GM21447 (cell line): ENCODE measurements around the gene CSAG2.
"Not testable (repeated sequence)": the region's sequence is repeated elsewhere in the genome, so short reads cannot be mapped to it uniquely, and the experiment has no call there.

Experiments used
- ATAC-seq: cut with Tn5 transposase; IDR thresholded peaks from one replicate; pipeline ENCODE4 v1.9.1; 2021; ENCODE audit not compliant: unreplicated experiment

CSAG2 gene, protein sequence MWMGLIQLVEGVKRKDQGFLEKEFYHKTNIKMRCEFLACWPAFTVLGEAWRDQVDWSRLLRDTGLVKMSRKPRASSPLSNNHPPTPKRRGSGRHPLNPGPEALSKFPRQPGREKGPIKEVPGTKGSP

DNA sequence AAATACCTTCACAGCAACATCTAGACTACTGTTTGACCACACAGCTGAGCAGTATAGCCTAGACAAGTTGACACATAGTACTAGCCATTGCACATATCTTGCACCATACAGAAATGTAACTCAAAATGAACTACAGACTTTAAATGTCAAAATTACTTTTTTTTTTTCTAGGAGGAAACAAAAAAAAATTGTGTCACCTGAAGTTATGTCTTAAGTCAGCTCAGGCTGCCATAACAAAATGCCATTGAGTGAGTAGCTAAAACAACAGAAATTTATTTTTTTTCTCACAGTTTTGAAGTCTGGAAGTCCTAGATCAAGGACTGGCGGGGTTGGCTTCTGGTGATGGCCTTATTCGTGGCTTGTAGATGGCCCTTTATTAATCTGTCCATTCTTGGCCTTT lies at the start of gene CSAG2:
CSAG2 (minus strand) TSS at position 101 of the 400 bp plus-strand sequence. CDS start 161 bp downstream, outside the sequence.
- not testable (repeated sequence) for ATAC-seq

DNA sequence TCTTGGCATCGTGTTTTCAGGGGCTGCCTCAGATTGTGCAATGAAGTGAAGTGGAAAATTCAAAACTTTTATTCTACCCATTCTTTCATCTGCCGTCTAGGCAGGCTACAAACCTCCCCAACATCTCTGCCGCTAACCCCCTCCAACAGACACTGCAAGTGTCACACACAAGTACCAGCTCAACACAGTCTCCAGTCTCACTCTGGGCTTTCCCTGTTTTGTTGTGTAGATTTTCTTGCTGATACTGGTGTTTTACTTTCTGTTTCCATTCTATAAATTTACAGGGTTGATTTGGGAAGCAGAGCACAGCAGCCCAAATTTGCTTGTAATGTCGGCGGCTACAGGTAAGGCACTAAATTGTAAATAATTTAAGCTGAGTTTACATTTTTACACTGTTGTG lies 45.8 kb upstream of the CSAG2 start:
- not testable (repeated sequence) for ATAC-seq

DNA sequence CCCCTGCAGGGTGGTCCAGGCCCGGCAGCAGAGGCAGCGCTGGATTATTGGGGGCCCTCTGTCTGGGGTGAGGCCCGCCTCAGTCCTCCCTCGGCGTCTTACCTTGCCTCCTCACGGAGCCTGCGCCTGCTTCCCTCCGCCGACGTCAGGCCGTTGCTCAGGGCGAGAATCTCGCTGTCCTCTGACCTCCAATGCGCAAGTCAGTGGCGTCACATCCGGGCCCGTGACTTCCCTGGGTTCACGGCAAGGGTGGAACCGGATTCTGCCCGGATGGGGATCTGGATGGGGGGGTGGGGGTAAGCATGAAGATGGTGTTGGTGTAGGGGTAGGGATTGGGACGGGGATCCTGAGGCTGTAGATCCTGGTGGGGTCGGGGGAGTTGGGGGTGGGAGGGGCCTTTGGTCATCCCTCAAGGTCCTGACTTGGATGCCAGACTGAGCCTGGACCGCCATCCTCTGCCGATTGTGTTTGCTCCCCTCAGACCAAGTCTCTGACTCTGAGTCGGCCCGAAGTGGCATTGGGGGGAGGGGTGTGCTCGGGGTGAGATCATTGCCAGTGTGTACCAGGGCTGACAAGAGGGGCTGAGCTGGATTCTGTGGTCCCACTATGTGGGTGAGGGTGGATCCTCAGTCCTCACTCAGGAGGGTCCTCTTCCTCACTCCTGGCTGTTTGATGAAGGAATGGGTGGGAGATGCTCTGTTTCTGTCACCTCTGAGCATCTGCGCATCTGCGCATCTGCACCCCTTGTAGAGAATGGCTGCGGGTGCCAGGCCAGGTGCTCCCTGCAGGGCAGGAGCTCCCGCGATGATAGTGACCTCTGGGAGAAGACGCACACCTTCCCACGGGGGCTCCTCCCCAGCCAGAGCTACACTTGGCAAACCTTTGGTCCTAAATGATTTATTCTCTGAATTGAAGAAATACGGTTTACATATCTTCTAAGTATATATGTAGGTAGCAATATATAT lies 44.9 kb upstream of the CSAG2 start, which contains the start of gene MAGEA2:
MAGEA2 (minus strand) TSS at position 157 of the 965 bp plus-strand sequence. CDS start 2,479 bp downstream, outside the sequence.
- ATAC-seq: not testable (repeated sequence)

DNA sequence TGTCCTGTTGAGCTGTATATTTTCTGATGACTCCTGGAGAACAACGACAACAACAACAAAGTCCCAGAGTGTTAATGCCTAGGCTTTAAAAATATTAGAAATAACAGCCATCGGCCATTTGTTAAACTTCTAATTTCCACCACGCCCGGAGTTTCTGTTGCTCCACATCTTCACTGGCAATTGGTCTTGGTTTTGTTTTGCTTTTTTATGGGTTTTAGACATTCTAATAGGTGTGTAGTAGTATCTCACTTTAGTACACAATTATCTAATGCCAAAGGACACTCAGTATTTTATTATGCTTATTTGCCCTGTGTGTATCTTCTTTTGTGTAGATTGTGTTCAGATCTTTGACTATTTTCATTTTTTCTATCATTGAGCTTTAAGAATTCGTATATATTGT lies 29.5 kb upstream of the CSAG2 start:
- ATAC-seq: no peak

DNA sequence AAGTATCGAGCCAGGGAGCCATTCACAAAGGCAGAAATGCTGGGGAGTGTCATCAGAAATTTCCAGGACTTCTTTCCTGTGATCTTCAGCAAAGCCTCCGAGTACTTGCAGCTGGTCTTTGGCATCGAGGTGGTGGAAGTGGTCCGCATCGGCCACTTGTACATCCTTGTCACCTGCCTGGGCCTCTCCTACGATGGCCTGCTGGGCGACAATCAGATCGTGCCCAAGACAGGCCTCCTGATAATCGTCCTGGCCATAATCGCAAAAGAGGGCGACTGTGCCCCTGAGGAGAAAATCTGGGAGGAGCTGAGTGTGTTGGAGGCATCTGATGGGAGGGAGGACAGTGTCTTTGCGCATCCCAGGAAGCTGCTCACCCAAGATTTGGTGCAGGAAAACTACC lies 27.5 kb upstream of the CSAG2 start:
- ATAC-seq: not testable (repeated sequence)

DNA sequence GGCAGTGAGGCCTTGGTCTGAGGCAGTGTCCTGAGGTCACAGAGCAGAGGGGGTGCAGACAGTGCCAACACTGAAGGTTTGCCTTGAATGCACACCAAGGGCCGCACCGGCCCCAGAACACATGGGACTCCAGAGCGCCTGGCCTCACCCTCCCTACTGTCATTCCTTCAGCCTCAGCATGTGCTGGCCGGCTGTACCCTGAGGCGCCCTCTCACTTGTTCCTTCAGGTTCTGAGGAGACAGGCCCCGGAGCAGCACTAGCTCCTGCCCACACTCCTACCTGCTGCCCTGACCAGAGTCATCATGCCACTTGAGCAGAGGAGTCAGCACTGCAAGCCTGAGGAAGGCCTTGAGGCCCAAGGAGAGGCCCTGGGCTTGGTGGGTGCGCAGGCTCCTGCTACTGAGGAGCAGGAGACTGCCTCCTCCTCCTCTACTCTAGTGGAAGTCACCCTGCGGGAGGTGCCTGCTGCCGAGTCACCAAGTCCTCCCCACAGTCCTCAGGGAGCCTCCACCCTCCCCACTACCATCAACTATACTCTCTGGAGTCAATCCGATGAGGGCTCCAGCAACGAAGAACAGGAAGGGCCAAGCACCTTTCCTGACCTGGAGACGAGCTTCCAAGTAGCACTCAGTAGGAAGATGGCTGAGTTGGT lies 26.9 kb upstream of the CSAG2 start:
- ATAC-seq: no peak

DNA sequence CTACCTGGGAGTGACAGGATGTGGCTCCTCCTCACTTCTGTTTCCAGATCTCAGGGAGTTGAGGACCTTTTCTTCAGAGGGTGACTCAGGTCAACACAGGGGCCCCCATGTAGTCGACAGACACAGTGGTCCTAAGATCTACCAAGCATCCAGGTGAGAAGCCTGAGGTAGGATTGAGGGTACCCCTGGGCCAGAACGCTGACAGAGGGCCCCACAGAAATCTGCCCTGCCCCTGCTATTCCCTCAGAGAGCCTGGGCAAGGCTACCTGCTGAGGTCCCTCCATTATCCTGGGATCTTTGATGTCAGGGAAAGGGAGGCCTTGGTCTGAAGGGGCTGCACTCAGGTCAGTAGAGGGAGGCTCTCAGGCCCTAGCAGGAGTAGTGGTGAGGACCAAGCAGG lies 26.0 kb upstream of the CSAG2 start:
- no peak for ATAC-seq

DNA sequence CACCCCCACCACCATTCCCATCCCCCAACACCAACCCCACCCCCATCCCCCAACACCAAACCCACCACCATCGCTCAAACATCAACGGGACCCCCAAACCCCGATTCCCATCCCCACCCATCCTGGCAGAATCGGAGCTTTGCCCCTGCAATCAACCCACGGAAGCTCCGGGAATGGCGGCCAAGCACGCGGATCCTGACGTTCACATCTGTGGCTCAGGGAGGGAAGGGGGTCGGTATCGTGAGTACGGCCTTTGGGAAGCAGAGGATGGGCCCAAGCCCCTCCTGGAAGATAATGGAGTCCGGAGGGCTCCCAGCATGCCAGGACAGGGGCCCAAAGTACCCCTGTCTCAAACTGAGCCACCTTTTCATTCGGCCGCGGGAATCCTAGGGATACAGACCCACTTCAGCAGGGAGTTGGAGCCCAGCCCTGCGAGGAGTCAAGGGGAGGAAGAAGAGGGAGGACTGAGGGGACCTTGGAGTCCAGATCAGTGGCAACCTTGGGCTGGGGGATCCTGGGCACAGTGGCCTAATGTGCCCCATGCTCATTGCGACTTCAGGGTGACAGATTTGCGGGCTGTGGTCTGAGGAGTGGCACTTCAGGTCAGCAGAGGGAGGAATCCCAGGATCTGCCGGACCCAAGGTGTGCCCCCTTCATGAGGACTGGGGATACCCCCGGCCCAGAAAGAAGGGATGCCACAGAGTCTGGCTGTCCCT lies 25.2 kb upstream of the CSAG2 start:
- ATAC-seq: not testable (repeated sequence)

DNA sequence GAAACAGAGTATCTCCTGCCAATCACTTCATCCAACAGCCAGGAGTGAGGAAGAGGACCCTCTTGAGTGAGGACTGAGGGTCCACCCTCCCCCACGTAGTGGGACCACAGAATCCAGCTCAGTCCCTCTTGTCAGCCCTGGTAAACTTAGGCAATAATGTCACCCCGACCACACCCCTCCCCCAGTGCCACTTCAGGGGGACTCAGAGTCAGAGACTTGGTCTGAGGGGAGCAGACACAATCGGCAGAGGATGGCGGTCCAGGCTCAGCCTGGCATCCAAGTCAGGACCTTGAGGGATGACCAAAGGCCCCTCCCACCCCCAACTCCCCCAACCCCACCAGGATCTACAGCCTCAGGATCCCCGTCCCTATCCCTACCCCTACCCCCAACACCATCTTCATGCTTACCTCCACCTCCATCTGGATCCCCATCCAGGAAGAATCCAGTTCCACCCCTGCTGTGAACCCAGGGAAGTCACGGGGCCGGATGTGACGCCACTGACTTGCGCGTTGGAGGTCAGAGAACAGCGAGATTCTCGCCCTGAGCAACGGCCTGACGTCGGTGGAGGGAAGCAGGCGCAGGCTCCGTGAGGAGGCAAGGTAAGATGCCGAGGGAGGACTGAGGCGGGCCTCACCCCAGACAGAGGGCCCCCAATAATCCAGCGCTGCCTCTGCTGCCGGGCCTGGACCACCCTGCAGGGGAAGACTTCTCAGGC lies 24.3 kb upstream of the CSAG2 start, which contains the start of the genes CSAG1 and MAGEA12:
CSAG1 (minus strand) TSS at position 461 of the 715 bp plus-strand sequence. CDS start 1,261 bp downstream, outside the sequence.
MAGEA12 (plus strand) TSS at position 497 of the 715 bp plus-strand sequence. CDS start 2,405 bp downstream, outside the sequence.
- ATAC-seq: no peak

DNA sequence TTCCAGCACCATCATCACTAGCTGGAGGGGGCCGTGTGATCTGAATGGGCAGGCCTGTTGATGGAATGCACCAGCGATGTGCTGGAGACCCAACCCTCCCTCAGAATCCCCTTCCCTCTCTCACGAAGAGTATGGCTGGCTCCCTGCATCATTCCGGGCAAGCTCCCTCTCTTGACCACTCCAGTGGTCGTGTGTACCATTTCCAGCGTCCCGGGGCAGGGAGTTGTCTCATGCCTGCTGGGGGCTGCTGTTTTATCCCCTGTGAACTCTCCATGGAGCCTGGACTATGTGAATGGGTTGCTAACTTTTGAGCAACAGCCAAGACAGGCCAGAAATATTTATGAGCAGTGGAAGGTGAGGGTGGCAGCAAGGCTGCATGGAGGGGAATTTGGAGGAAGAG lies 16.3 kb upstream of the CSAG2 start:
- no peak for ATAC-seq

DNA sequence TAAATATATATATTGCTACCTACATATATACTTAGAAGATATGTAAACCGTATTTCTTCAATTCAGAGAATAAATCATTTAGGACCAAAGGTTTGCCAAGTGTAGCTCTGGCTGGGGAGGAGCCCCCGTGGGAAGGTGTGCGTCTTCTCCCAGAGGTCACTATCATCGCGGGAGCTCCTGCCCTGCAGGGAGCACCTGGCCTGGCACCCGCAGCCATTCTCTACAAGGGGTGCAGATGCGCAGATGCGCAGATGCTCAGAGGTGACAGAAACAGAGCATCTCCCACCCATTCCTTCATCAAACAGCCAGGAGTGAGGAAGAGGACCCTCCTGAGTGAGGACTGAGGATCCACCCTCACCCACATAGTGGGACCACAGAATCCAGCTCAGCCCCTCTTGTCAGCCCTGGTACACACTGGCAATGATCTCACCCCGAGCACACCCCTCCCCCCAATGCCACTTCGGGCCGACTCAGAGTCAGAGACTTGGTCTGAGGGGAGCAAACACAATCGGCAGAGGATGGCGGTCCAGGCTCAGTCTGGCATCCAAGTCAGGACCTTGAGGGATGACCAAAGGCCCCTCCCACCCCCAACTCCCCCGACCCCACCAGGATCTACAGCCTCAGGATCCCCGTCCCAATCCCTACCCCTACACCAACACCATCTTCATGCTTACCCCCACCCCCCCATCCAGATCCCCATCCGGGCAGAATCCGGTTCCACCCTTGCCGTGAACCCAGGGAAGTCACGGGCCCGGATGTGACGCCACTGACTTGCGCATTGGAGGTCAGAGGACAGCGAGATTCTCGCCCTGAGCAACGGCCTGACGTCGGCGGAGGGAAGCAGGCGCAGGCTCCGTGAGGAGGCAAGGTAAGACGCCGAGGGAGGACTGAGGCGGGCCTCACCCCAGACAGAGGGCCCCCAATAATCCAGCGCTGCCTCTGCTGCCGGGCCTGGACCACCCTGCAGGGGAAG lies 5.0 kb upstream of the CSAG2 start, which contains the start of gene MAGEA2B:
MAGEA2B (plus strand) TSS at position 814 of the 973 bp plus-strand sequence. CDS start 2,479 bp downstream, outside the sequence.
- not testable (repeated sequence) for ATAC-seq

DNA sequence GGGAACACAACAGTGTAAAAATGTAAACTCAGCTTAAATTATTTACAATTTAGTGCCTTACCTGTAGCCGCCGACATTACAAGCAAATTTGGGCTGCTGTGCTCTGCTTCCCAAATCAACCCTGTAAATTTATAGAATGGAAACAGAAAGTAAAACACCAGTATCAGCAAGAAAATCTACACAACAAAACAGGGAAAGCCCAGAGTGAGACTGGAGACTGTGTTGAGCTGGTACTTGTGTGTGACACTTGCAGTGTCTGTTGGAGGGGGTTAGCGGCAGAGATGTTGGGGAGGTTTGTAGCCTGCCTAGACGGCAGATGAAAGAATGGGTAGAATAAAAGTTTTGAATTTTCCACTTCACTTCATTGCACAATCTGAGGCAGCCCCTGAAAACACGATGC lies 4.1 kb upstream of the CSAG2 start:
- ATAC-seq: not testable (repeated sequence)

DNA sequence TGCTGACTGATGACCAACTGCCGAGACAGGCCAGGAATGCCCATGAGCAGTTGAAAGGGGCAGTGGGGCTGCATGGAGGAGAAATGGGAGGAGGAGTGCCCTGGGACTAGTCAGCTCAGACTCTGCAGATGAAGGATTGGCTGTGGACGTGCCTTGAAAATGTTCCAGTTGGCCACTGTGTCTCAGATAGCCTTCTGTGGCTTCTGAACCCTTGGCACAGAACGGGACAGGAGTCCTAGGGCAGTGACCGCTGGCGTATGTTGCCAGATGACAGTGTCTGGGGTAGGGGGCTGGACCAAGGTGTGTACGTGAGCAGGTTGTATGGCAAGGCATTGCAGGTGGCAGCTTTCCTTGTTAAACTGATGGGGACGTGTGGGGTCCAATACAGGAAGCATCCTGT lies 2.6 kb downstream of the CSAG2 start:
- ATAC-seq: not testable (repeated sequence)

DNA sequence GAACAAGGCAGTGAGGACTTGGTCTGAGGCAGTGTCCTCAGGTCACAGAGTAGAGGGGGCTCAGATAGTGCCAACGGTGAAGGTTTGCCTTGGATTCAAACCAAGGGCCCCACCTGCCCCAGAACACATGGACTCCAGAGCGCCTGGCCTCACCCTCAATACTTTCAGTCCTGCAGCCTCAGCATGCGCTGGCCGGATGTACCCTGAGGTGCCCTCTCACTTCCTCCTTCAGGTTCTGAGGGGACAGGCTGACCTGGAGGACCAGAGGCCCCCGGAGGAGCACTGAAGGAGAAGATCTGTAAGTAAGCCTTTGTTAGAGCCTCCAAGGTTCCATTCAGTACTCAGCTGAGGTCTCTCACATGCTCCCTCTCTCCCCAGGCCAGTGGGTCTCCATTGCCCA lies 8.7 kb downstream of the CSAG2 start:
- ATAC-seq: not testable (repeated sequence)

DNA sequence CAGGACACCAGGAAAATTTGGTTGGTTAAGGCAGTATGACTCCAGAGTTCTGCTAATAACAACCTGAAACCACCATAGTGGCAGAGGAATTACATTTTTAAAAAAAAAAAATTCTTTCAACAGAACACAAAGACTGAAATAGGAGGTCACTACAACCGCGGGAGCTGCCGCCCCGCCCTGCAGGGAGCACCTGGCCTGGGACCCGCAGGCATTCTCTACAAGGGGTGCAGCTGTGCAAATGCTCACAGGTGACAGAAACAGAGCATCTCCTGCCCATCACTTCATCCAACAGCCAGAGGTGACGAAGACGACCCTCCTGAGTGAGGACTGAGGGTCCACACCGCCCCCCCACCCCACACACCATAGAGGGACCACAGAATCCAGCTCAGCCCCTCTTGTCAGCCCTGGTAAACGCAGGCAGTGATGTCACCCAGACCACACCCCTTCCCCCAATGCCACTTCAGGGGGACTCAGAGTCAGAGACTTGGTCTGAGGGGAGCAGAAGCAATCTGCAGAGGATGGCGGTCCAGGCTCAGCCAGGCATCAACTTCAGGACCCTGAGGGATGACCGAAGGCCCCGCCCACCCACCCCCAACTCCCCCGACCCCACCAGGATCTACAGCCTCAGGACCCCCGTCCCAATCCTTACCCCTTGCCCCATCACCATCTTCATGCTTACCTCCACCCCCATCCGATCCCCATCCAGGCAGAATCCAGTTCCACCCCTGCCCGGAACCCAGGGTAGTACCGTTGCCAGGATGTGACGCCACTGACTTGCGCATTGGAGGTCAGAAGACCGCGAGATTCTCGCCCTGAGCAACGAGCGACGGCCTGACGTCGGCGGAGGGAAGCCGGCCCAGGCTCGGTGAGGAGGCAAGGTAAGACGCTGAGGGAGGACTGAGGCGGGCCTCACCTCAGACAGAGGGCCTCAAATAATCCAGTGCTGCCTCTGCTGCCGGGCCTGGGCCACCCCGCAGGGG lies 10.8 kb downstream of the CSAG2 start, which contains the start of gene MAGEA3:
MAGEA3 (plus strand) TSS at position 843 of the 980 bp plus-strand sequence. CDS start 2,039 bp downstream, outside the sequence.
- ATAC-seq: not testable (repeated sequence)

DNA sequence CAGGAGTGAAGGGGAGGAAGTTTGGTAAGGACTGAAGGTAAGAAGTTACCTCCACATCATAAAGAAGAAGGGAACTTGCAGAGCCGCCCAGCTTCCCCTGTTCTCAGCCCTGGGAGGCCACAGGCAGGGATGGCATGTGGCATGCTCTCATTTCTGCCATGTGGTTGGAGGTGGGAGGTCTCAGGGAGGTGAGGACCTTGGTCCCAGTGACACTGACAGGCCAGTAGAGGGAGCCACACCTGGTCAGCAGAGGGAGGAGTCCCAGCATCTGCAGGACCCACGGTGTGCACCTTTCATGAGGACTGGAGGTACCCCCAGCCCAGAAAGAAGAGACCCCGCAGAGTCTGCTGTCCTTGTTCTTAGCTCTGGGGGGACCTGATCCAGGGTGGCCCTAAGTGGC lies 28.1 kb downstream of the CSAG2 start:
- ATAC-seq: not testable (repeated sequence)

DNA sequence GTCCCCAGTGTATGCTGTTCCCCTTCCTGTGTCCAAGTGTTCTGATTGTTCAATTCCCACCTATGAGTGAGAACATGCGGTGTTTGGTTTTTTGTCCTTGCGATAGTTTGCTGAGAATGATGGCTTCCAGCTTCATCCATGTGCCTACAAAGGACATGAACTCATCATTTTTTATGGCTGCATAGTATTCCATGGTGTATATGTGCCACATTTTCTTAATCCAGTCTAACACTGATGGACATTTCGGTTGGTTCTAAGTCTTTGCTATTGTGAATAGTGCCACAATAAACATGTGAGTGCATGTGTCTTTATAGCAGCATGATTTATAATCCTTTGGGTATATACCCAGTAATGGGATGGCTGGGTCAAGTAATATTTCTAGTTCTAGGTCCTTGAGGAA lies 34.4 kb downstream of the CSAG2 start:
- not testable (repeated sequence) for ATAC-seq
